GM18861 (cell line): ENCODE results near the gene PRKG2.

Source experiments
- ATAC-seq: cut with Tn5 transposase; IDR thresholded peaks from one replicate; pipeline ENCODE4 v1.9.1; 2021; ENCODE audit not compliant: unreplicated experiment

PRKG2 gene

GRCh38 chr4:81217779-81218178 lies 2.8 kb upstream of the PRKG2 start:
- ATAC-seq = no peak

- ATAC-seq = no peak
Measured at GRCh38 chr4:81215931-81216330, 909 bp upstream of the PRKG2 start.

GRCh38 chr4:81214144-81214880 lies 710 bp downstream of the PRKG2 start:
- no peak for ATAC-seq

GRCh38 chr4:81213671-81214070 lies 1.4 kb downstream of the PRKG2 start:
- ATAC-seq = no peak

- ATAC-seq = no peak
Measured at GRCh38 chr4:81211956-81212355, 3.1 kb downstream of the PRKG2 start.

- ATAC-seq = no peak
Measured at GRCh38 chr4:81207828-81208227, 7.2 kb downstream of the PRKG2 start.

GRCh38 chr4:81205302-81205701 lies 9.7 kb downstream of the PRKG2 start:
- ATAC-seq = no peak

- ATAC-seq = no peak
Measured at GRCh38 chr4:81204571-81204970, 10.5 kb downstream of the PRKG2 start.

GRCh38 chr4:81199831-81200230 lies 15.2 kb downstream of the PRKG2 start:
- ATAC-seq = no peak

GRCh38 chr4:81198609-81199008 lies 16.4 kb downstream of the PRKG2 start:
- no peak for ATAC-seq

- no peak for ATAC-seq
Measured at GRCh38 chr4:81197864-81198524, 17.0 kb downstream of the PRKG2 start.

GRCh38 chr4:81196126-81196650 lies 18.8 kb downstream of the PRKG2 start:
- ATAC-seq = no peak

- ATAC-seq = no peak
Measured at GRCh38 chr4:81195475-81195874, 19.5 kb downstream of the PRKG2 start.

GRCh38 chr4:81194286-81194685 lies 20.7 kb downstream of the PRKG2 start:
- no peak for ATAC-seq

- no peak for ATAC-seq
Measured at GRCh38 chr4:81180916-81181315, 34.1 kb downstream of the PRKG2 start.

- no peak for ATAC-seq
Measured at GRCh38 chr4:81179326-81179725, 35.7 kb downstream of the PRKG2 start.

- no peak for ATAC-seq
Measured at GRCh38 chr4:81173213-81173612, 41.8 kb downstream of the PRKG2 start.

- no peak for ATAC-seq
Measured at GRCh38 chr4:81166458-81167160, 48.4 kb downstream of the PRKG2 start.

GRCh38 chr4:81165861-81166430 lies 49.1 kb downstream of the PRKG2 start:
- ATAC-seq = no peak

GRCh38 chr4:81164623-81165416 lies 50.2 kb downstream of the PRKG2 start:
- no peak for ATAC-seq

- ATAC-seq = no peak
Measured at GRCh38 chr4:81164126-81164525, 50.9 kb downstream of the PRKG2 start.
